A549 (cell line): Measurements from ENCODE around the gene ODAD4. TPM values are rescaled to one million over a fixed set of nuclear protein-coding genes. Genes with fewer than 3 reads are reported as not detected.

ENCODE experiments used
- ATAC-seq, 2 experiments: fragments of 200-7000 bp in 1 of 2; fragments of >200 bp in 1 of 2; cut with Nextera tagmentation in 1 of 2; cut with Tn5 transposase in 1 of 2; 3 replicates each; pipeline versions ENCODE4 v1.8.0 to v1.9.1; 2018 to 2020; ENCODE audit warnings: mild to moderate bottlenecking in 1 of 2, moderate library complexity in 1 of 2
- CTCF ChIA-PET: fragments of 300-600 bp; sonication (Branson Sonifier 250); formaldehyde crosslinking; extraction: SDS; loops from one replicate; lab custom pipeline; 2021; ENCODE audit warnings: antibody characterized with exemption, inconsistent platforms; lab: Yijun Ruan, JAX
- POLR2A ChIA-PET: fragments of 350-600 bp; formaldehyde crosslinking; extraction: SDS; loops from one replicate; lab custom pipeline; 2021; ENCODE audit warnings: antibody characterized with exemption, inconsistent platforms; lab: Yijun Ruan, JAX
- DNase-seq, 2 experiments: peaks; one replicate each; pipeline versions ENCODE4 v3.0.0 to v3.0.0-alpha.2; 2011 to 2016; ENCODE audit warnings: low read depth in 1 of 2, low spot score in 1 of 2
- FAIRE-seq: peaks from 2 replicates; lab custom pipeline; 2011; peaks lifted over from hg19 to GRCh38; lab: Jason Lieb, UNC
- H3K27ac ChIP-seq, 2 experiments: fragments of >200 bp; sonication (Bioruptor Twin); formaldehyde crosslinking; 3 replicates each; pipeline ENCODE4 v1.5.1; 2016 to 2017
- H3K4me1 ChIP-seq: fragments of >200 bp; sonication (Bioruptor Twin); formaldehyde crosslinking; 3 replicates; pipeline ENCODE4 v1.6.1; 2016
- H3K4me2 ChIP-seq: fragments of >200 bp; sonication (Bioruptor Twin); formaldehyde crosslinking; 3 replicates; pipeline ENCODE4 v1.6.1; 2016
- H3K4me3 ChIP-seq: fragments of >200 bp; sonication (Bioruptor Twin); formaldehyde crosslinking; 3 replicates; pipeline ENCODE4 v1.5.1; 2016
- H3K9me3 ChIP-seq: fragments of >200 bp; sonication (Bioruptor Twin); formaldehyde crosslinking; 3 replicates; pipeline ENCODE4 v1.6.1; 2016
- ATOH8 ChIP-seq: fragments of 250-450 bp; sonication (Bioruptor Pico); IDR thresholded peaks from 2 replicates; pipeline ENCODE4 v1.5.0; 2020; ENCODE audit warnings: low read depth, mild to moderate bottlenecking, moderate library complexity
- CHD2 ChIP-seq: fragments of 150-350 bp; IDR thresholded peaks from 2 replicates; pipeline ENCODE4 v1.6.1; 2014; ENCODE audit warnings: low read length; ENCODE audit not compliant: partially characterized antibody
- CHD4 ChIP-seq: fragments of 200-600 bp; sonication (generic); IDR thresholded peaks from 2 replicates; pipeline ENCODE4 v1.6.1; 2016; ENCODE audit warnings: antibody characterized with exemption, mild to moderate bottlenecking, borderline replicate concordance
- EHF ChIP-seq: fragments of 250-450 bp; sonication (Bioruptor Pico); IDR thresholded peaks from 2 replicates; pipeline ENCODE4 v1.5.0; 2020; ENCODE audit warnings: mild to moderate bottlenecking
- EP300 ChIP-seq, 2 experiments: fragments of >200 bp; sonication (Bioruptor Twin); formaldehyde crosslinking; IDR thresholded peaks; 2 replicates in 1 of 2; 3 replicates in 1 of 2; pipeline ENCODE4 v1.6.1; 2016 to 2017
- ESRRA ChIP-seq: fragments of 150-350 bp; IDR thresholded peaks from 2 replicates; pipeline ENCODE4 v1.6.1; 2014; ENCODE audit warnings: mild to moderate bottlenecking, low read length, borderline replicate concordance
- FOSB ChIP-seq: fragments of 250-450 bp; sonication (Bioruptor Pico); IDR thresholded peaks from 2 replicates; pipeline ENCODE4 v1.5.0; 2020; ENCODE audit warnings: mild to moderate bottlenecking, moderate library complexity
- FOXS1 ChIP-seq: fragments of 250-450 bp; sonication (Bioruptor Pico); IDR thresholded peaks from 2 replicates; pipeline ENCODE4 v1.5.0; 2020; ENCODE audit warnings: mild to moderate bottlenecking, moderate library complexity
- HEYL ChIP-seq: fragments of 250-450 bp; sonication (Bioruptor Pico); IDR thresholded peaks from 2 replicates; pipeline ENCODE4 v1.8.0; 2021; ENCODE audit warnings: mild to moderate bottlenecking, moderate library complexity
- HMGXB4 ChIP-seq: fragments of 250-450 bp; sonication (Bioruptor Pico); IDR thresholded peaks from 2 replicates; pipeline ENCODE4 v1.5.0; 2021; ENCODE audit warnings: mild to moderate bottlenecking, moderate library complexity, borderline replicate concordance
- KDM1A ChIP-seq: fragments of 200-600 bp; sonication (generic); IDR thresholded peaks from 2 replicates; pipeline ENCODE4 v1.6.1; 2016; ENCODE audit warnings: low read depth, mild to moderate bottlenecking
- MAZ ChIP-seq: fragments of 150-350 bp; IDR thresholded peaks from 2 replicates; pipeline ENCODE4 v1.6.1; 2014; ENCODE audit warnings: antibody characterized with exemption, low read depth, low read length, borderline replicate concordance
- NR3C1 ChIP-seq: fragments of >200 bp; sonication (Bioruptor Twin); formaldehyde crosslinking; IDR thresholded peaks from 3 replicates; pipeline ENCODE4 v1.6.1; 2017
- RARB ChIP-seq: fragments of 250-450 bp; sonication (Bioruptor Pico); IDR thresholded peaks from 2 replicates; pipeline ENCODE4 v1.8.0; 2021; ENCODE audit warnings: mild to moderate bottlenecking, moderate library complexity
- REST ChIP-seq: fragments of 200-600 bp; sonication (generic); IDR thresholded peaks from 2 replicates; pipeline ENCODE4 v1.6.1; 2016; ENCODE audit warnings: antibody characterized with exemption, mild to moderate bottlenecking, moderate library complexity
- SREBF2 ChIP-seq: fragments of 450-650 bp; IDR thresholded peaks from 2 replicates; pipeline ENCODE4 v1.6.1; 2014; ENCODE audit warnings: mild to moderate bottlenecking, moderate library complexity
- WGBS: methylation state at CpG from one replicate; pipeline ENCODE4 v1.1.6; 2017; ENCODE audit errors: missing lambda C conversion rate; 5-methylcytosine and 5-hydroxymethylcytosine counted together
- polyA plus RNA-seq, 4 experiments: library from polyadenylated mRNA; depleted of rRNA in 3 of 4; stranded (reverse); fragments of >200 nt; fragmentation: RNase III in 1 of 4; extraction: RNeasy Plus Mini Kit Qiagen cat#74134 plus additional on column Dnase treatment in 1 of 4; gene quantifications; 2 replicates in 3 of 4; 3 replicates in 1 of 4; pipeline ENCODE4 v1.2.3, GENCODE V29; 2011 to 2017

Gene ODAD4
- polyA plus RNA-seq, 2 of the 4 experiments (the other 2 are of a cell fraction), result 2.0 to 2.3 TPM

- CTCF ChIA-PET, result interaction anchor here (0.8 to 11.5 kb wide), 12 partner anchors 8 to 113 kb away, joined by 3 to 111 read pairs (median 4); partner anchors contain the start of genes ODAD4 and P3H4
Observed at GRCh38 chr17:41914358-41914766, 16.1 kb upstream of the ODAD4 start.

GRCh38 chr17:41915020-41915419, 15.4 kb upstream of the ODAD4 start:
- POLR2A ChIA-PET, result interaction anchor here (0.5 kb wide), 1 partner anchor 64 kb away, joined by 4 read pairs; no protein-coding TSS in a partner anchor
- FAIRE-seq (no peak), ATAC-seq (no peak), DNase-seq (no peak)
- H3K4me3 ChIP-seq, result peak overlapping the region; percentile 94
- CTCF ChIA-PET, result interaction anchor here (1.0 to 11.5 kb wide), 11 partner anchors 11 to 113 kb away, joined by 3 to 111 read pairs (median 4); partner anchors contain the start of gene ODAD4
- H3K27ac ChIP-seq, result peak overlapping the region; percentile 93 to 96
- H3K4me1 ChIP-seq, result peaks cover 80% of the 10 kb centered on the region
- H3K4me2 ChIP-seq, result peak overlapping the region; percentile 91
- no peak for TF ChIP-seq CHD2
- TF ChIP-seq HEYL (CRISPR knock-in tag), result no peak
- TF ChIP-seq RARB (CRISPR knock-in tag), result no peak
- TF ChIP-seq HMGXB4, result no peak
- no peak; the same call in 1 of the 2 replicates for TF ChIP-seq CHD4
- TF ChIP-seq NR3C1, result no peak
- TF ChIP-seq SREBF2, result no peak
- H3K9me3 ChIP-seq, result no peaks in the 10 kb centered on the region
- 31% methylated on average over 5 of the region's 5 CpGs for WGBS

More at GRCh38 chr17:41914358-41914766, 16.1 kb upstream of the ODAD4 start:
- peak overlapping the region; percentile 93 to 96 for H3K27ac ChIP-seq
- DNase-seq, result peak in 1 of 2 experiments; percentile 73
- TF ChIP-seq FOSB (CRISPR knock-in tag), result no peak
- no peak for TF ChIP-seq ATOH8 (CRISPR knock-in tag)
- no peak for TF ChIP-seq EHF (CRISPR knock-in tag)
- no peak for TF ChIP-seq KDM1A
- no peak for TF ChIP-seq FOXS1
- no peak for TF ChIP-seq MAZ
- POLR2A ChIA-PET, result interaction anchor here (0.9 kb wide), 1 partner anchor 226 kb away, joined by 3 read pairs; no protein-coding TSS in a partner anchor
- H3K4me2 ChIP-seq, result peak overlapping the region; percentile 91
- no peak for ATAC-seq
- H3K9me3 ChIP-seq, result no peaks in the 10 kb centered on the region
- FAIRE-seq, result no peak
- H3K4me1 ChIP-seq, result peaks cover 81% of the 10 kb centered on the region
- H3K4me3 ChIP-seq, result peak overlapping the region; percentile 94
- 26% methylated on average over 6 of the region's 6 CpGs for WGBS

GRCh38 chr17:41915566-41915965, 14.9 kb upstream of the ODAD4 start:
- 18% methylated on average over 2 of the region's 2 CpGs for WGBS
- Histone ChIP-seq H3K4me3 (peak overlapping the region; percentile 94), H3K9me3 (no peaks in the 10 kb centered on the region), H3K4me1 (peaks cover 80% of the 10 kb centered on the region), H3K4me2 (peak overlapping the region; percentile 91), H3K27ac (peak overlapping the region; percentile 93 to 96)
- no peak for FAIRE-seq
- no peak for ATAC-seq
- TF ChIP-seq REST, result no peak
- TF ChIP-seq EP300 (IDR thresholded peaks at IDR 0.05), result no peak
- no peak for TF ChIP-seq ESRRA
- ChIA-PET POLR2A (no interaction called here), CTCF (interaction anchor here (0.6 to 11.5 kb wide), 8 partner anchors 11 to 114 kb away, joined by 3 to 111 read pairs (median 5); partner anchors contain the start of gene ODAD4)
- DNase-seq, result no peak
